Activated CD8-positive, alpha-beta memory T cell treated with anti-CD3 and anti-CD28 coated beads for 36 hours (primary cell): Measurements from ENCODE around the gene GDF11. TPM values are rescaled to one million over a fixed set of nuclear protein-coding genes. Genes with fewer than 3 reads are reported as not detected.

Experiments
- CTCF ChIA-PET: fragments of 350-600 bp; sonication (Branson Sonifier 250); formaldehyde crosslinking; loops from one replicate; lab custom pipeline; 2021; ENCODE audit warnings: antibody characterized with exemption; lab: Charles Lee
- POLR2A ChIA-PET: fragments of 350-600 bp; sonication (Branson Sonifier 250); formaldehyde crosslinking; loops from one replicate; lab custom pipeline; 2021; ENCODE audit warnings: antibody characterized with exemption; lab: Charles Lee
- total RNA-seq, 2 experiments: library from RNA; stranded (reverse); gene quantifications; one replicate each; pipeline ENCODE4 v1.2.3, GENCODE V29; 2021

The GDF11 gene
- total RNA-seq, 2 experiments from 2014 or later: 13.6 to 13.7 TPM

DNA sequence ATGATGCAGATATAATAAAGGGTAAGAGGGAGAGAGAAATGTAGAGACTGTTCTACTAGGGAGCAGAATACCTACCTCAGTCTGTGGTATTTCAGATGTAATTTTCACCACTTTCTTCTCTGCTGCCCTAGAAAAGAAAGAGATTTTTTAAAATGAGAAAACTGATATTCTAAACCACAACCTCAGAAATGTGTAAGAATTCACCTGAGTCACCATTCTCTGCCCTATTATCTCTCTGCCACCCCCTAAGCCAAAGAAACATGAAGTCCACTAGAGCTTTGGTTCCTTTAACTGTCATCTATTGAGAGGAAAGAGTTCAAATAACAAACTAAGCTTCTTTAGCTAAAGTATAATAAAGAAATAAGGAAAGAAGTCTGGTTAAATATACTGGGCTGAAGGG lies 53.0 kb downstream of the GDF11 start:
- ChIA-PET POLR2A (interaction anchor here (0.7 to 1.5 kb wide), 2 partner anchors 66 to 79 kb away, joined by 3 read pairs; no protein-coding TSS in a partner anchor), CTCF (interaction anchor here (0.6 to 2.5 kb wide), 4 partner anchors 17 to 726 kb away, joined by 3 to 10 read pairs (median 4); partner anchors contain the start of gene RBMS2)

- POLR2A ChIA-PET: no interaction called here
- CTCF ChIA-PET: interaction anchor here (0.6 to 2.5 kb wide), 5 partner anchors 8 to 143 kb away, joined by 3 to 10 read pairs (median 5); no protein-coding TSS in a partner anchor
Observed at GRCh38 chr12:55797068-55797467, 54.1 kb downstream of the GDF11 start.

- POLR2A ChIA-PET: no interaction called here
- CTCF ChIA-PET: interaction anchor here (0.6 to 2.5 kb wide), 4 partner anchors 9 to 66 kb away, joined by 3 to 10 read pairs (median 4); no protein-coding TSS in a partner anchor
Observed at GRCh38 chr12:55797550-55797949, 54.6 kb downstream of the GDF11 start.

Other genes with a start within 250 kb of the GDF11 start
- gene OR6C4, start 193.5 kb upstream of the GDF11 start, total RNA-seq: not detected
- gene OR2AP1, start 170.7 kb upstream of the GDF11 start, total RNA-seq: not detected
- gene OR10P1, start 106.2 kb upstream of the GDF11 start, total RNA-seq: not detected
- 1 to 10 TPM; 3.6 to 4.1 TPM for gene ITGA7, start 35.2 kb upstream of the GDF11 start, total RNA-seq
- 10 to 100 TPM; 89.9 to 93.6 TPM for gene BLOC1S1, start 27.1 kb upstream of the GDF11 start, total RNA-seq
- gene RDH5, start 22.7 kb upstream of the GDF11 start, total RNA-seq: 1 to 10 TPM; 4.9 to 5.2 TPM
- gene CD63, start 14.1 kb upstream of the GDF11 start, total RNA-seq: 100 to 1,000 TPM; 190 to 193 TPM
- 10 to 100 TPM; 92.5 to 94.3 TPM for gene SARNP, start 74.6 kb downstream of the GDF11 start, total RNA-seq
- 10 to 100 TPM; 39.6 to 41.0 TPM for gene ORMDL2, start 74.9 kb downstream of the GDF11 start, total RNA-seq
- 10 to 100 TPM; 37.6 to 38.9 TPM for gene DNAJC14, start 86.5 kb downstream of the GDF11 start, total RNA-seq
- gene MMP19, start 99.8 kb downstream of the GDF11 start, total RNA-seq: not detected
- 10 to 100 TPM; 34.8 to 36.2 TPM for gene PYM1, start 184.8 kb downstream of the GDF11 start, total RNA-seq
- 100 to 1,000 TPM; 199 to 219 TPM for gene DGKA, start 188.0 kb downstream of the GDF11 start, total RNA-seq
- under 1 TPM; 0.46 to 0.50 TPM for gene PMEL, start 222.9 kb downstream of the GDF11 start, total RNA-seq
- gene CDK2, start 223.7 kb downstream of the GDF11 start, total RNA-seq: 100 to 1,000 TPM; 124 to 133 TPM
- gene RAB5B, start 231.0 kb downstream of the GDF11 start, total RNA-seq: 10 to 100 TPM; 27.5 to 32.4 TPM